NCI-H2107 (cell line): ENCODE measurements around the gene TTLL8.

Source experiments
- DNase-seq: peaks from one replicate; lab custom pipeline; 2025; lab: John Stamatoyannopoulos, UW

TTLL8 gene

DNA sequence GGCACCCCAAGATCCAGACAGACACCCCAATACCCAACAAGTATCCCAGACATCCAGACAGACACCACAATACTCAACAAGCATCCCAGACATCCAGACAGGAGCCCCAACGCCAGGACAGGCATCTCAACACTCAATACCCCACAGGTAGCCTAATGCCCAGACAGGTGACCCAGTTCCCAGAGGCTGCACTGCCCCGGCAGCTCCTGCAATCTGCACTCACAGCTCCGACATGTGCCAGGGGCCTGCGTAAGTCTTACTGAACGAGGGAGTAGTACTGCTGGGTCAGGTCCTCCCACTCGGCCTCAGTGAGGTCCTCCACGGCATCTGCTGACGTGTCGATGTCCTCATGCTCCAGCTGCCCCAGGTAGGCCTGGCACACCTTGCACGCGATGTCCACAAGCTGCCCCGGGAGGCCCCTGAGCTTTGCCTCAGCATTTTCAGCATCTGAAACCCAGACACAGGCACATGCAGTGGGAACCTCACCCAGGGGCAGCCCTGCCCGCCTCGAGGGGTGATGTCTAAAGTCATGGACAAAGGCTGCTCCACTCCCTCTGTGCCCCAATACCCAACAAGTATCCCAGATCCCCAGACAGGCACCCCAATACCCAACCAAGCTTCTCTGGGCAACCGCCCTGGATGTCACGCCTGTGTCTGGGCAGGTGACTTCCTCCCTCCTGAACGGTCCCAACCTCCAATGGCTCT lies 16.6 kb downstream of the TTLL8 start:
- no peak for DNase-seq

DNA sequence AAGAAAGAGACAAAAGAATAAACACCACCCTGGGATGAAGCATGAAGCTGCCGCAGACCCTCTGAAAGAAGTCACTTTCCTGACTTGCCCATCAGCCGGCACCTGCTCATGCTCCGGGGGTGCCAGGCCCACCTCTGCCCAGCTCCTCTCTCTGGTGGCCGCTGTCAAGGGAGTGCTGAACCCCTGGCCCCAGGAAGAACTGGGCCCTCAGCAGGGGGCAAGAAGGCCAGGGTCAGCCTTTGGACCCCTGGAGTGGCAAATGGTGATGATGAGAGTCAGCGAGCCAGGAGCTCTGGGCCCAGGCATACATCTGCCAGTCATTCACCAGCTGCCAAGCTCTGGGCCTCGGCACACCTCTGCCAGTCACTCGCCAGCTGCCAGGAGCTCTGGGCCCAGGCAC lies 17.4 kb downstream of the TTLL8 start:
- no peak for DNase-seq

DNA sequence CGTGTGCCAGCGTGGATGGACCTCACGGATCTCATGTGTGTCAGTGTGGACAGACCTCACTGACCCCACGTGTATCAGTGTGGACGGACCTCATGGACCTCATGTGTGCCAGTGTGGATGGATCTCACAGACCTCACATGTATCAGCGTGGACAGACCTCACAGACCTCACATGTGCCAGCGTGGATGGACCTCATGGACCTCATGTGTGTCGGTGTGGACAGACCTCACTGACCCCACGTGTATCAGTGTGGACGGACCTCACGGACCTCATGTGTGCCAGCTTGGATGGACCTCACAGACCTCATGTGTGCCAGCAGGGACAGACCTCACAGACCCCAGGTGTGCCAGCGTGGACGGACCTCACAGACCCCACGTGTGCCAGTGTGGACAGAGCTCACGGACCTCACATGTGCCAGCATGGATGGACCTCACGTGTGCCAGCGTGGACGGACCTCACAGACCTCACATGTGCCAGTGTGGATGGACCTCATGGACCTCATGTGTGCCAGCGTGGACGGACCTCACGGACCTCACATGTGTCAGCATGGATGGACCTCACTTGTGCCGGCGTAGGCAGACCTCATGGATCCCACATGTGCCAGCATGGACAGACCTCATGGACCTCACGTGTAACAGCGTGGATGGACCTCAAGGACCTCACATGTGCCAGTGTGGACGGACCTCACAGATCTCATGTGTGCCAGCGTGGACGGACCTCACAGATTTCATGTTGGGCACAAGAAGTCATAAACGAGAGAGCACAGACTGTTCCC lies 18.2 kb downstream of the TTLL8 start:
- DNase-seq = no peak

DNA sequence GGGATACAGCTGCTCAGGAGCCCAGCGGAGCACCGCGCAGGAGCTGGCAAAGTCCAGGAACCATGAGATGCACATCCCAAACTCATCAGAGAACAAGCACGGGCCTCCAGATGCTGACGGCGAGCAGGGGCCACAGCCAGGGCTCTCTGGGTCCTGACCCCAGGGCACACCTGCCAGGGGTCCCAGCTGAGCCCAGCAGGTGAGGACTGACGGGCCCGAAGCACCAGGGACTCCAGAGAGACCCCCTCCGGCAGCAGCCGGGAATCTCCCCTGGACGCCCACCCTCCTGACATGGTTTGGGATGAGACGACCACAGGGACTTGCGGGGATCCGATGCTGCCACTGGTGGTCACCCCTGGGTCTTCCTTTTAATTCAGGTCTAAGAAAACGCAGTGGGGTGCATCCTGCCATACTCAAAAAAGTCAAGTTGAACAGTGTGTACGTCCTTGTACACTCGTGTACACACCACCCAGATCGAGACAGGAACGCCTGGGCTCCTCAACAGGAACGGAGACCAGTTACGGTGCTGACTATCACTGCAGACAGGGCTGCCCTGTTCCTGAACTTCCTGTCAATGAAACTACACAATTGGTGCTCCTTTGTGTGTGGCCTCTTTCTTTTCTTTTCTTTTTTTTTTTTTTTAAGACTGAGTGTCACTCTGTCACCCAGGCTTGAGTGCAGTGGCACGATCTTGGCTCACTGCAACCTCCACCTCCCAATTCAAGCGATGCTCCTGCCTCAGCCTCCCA lies 21.9 kb downstream of the TTLL8 start:
- DNase-seq = no peak

DNA sequence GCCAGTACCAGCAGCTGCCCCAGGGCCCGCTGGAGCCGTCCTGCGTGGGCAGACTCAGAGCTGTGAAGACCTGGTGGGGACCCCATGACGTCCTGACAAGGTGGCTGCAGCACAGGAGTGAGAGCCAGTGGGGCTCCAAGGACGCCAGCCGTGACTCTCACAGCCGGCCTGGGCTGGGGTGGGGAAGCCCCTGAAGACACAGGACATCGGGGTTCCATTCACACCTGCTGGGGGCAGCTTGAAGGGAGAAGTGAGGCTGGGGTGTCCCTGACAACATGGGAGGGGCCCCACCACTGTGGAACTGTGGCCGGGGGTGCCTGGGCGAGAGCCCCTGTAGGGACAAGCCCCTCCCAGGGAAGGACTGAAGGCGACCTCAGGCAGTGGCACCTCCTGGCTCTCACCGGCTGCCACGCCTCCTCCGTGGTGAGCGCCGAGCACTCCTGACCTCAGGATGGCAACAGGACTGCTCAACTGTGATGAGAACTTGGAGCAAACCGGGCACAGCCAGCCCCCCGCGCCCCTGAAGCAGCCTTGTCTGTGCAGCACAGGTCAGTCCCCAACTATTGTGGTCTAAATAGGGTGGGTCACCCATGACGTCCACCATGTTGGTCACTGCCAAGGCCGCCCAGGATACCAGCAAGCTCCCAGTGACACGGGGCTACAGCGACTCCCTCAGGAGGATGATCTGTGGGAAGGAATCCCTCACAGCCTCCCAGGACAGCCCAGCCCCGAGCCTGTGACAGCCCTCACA lies 22.8 kb downstream of the TTLL8 start:
- DNase-seq = no peak

DNA sequence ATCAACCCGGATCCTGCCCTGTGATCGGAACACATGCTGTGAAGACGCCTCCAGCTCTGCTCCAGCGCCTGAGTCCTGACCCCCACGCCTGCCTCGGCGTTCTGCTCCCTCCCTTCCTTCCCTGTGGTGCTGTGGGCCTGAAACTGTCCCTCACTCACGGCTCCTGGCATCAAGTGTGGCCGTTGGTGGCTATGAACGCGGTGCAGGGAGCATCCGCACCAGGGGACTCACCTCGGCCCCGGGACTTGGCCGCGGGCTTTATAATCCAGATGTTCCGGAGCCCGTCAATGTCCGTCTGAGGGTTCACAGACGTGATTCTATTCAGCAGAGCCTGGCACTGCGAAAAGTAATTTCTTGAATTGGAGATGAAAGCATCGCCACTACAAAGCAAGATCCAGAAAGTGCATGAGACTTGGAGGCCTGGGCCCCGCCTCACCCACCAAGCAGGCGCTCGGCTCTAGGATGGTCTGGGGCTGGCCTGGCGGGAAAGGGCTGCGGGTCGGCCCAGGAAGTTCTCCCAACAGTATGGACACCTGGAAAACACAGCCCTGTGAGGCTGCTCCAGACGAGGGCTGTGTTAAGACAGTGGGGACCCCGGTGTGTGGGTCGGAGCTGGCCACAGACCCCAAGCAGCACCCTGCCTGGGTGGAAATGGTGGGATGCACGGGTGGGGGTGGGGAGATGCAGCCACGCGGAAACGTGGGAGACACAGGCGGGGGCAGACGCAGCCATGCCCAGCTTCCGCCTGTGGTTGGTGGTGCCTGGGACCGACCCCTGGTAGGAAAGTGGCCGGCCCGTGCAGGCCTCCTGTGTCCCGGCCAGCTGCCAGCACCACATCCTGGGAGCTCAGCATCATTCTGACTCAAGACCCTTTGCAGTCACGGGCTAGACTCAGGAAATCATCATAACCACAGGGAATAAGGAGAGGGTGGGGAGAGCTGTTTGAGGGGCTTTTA lies 23.7 kb downstream of the TTLL8 start:
- DNase-seq = no peak

DNA sequence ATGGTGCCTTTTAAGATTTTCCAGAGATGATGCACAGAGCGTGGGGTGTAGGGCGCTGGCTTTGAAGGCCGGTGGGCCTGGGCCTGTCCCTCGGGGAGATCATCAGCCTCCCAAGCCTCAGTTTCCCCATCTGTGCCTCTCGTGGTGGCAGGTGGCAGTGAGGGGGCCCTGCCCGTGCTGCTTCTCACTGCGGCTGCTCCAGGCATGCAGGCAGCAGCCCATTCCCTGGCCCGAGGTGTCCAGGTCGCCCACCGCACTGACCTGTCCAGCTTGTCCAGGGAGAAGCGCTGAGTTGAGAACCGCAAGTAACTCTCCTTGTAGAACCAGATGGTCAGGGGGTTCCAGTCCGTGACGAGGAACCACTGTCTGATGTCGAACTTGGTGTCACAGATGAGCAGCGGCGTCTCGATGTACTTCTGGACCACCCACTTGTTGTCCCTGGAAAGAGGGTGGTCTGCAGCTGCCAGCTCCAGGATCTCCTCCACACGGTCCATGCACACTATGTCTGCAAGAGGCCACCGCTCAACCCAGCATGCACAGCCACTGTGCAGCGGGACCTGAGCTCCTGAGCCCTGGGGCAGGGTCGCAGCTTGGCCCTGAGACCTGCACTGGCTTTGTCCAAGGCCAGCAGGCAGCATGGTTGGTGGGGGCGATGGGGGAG lies 25.0 kb downstream of the TTLL8 start:
- no peak for DNase-seq

DNA sequence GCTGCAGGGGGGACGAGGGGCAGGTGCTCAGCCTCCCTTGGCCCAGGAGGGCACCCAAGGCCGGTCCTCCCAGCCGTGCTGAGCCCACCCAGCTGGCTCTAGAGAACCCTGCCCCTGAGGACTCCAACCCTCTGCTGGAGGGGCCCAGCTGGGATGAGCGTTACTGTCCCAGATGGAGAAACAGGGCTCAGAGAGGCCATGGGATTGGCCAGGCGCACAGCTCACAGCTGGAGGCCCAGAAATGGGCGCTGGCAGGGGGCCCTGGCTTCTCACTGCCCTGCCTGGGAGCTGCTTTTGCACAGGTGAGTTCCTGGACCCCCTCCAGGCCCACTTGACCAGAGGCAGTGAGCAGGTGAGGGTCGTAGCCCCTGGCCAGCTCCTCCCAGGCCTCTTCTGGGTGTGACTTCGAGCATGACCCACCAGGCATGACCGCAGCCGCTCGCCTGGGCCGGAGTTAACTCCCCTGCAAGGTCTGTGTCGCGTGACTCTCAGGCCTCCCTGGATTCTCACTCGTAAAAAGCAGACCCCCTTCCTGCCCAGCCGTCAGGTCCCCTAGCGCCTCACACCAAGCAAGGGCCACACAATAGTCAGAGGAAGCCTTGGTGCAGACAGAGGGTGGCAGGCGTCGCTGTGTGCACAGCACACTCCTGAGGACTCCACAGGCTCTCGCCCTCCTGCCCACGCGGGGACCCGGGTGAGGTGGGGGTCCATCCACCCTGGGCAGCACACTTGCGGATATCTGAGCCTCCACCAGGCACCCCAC lies 25.8 kb downstream of the TTLL8 start:
- DNase-seq = no peak

DNA sequence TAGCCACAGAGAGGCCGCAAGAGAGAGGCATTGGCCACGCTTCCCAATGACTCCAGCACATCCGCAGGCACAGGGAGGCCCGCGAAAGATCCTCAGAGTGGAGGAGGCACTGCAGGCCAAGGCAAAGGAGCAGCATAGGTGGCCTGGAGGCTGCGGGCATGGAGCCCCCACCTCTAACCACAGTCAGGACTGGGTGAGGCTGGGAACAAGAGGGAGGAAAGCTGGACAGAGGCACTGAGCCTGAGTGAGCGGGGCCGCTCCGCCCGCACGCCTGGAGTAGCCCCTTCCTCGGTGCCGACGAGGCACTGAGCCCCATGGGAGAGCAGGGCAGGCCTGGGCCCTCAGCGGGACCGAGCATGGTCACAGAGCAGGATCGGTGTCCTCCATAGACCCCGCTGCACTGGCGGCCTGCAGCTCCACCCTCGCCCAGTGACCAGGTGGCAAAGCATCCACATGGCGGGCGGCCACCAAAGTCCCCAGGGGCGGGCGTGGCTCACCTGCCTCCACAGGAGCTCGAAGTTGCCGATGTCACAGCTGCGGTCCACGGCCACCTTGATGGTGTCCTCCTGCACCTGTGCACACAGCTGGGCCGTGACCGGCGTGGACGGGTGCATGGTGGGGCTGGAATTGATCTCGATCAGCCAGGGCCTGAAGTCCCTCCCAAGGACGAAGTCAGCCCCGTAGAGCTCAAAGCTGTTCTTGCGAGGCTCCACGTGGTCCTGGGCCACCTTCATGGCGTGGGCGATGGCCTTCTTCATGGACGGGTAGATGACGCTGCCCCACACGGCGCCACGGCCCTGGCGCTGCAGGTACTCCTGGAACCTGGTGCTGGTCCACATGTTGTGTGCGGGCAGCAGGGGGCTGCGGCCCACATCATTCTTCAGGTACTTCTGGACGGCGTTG lies 26.7 kb downstream of the TTLL8 start:
- DNase-seq = no peak

DNA sequence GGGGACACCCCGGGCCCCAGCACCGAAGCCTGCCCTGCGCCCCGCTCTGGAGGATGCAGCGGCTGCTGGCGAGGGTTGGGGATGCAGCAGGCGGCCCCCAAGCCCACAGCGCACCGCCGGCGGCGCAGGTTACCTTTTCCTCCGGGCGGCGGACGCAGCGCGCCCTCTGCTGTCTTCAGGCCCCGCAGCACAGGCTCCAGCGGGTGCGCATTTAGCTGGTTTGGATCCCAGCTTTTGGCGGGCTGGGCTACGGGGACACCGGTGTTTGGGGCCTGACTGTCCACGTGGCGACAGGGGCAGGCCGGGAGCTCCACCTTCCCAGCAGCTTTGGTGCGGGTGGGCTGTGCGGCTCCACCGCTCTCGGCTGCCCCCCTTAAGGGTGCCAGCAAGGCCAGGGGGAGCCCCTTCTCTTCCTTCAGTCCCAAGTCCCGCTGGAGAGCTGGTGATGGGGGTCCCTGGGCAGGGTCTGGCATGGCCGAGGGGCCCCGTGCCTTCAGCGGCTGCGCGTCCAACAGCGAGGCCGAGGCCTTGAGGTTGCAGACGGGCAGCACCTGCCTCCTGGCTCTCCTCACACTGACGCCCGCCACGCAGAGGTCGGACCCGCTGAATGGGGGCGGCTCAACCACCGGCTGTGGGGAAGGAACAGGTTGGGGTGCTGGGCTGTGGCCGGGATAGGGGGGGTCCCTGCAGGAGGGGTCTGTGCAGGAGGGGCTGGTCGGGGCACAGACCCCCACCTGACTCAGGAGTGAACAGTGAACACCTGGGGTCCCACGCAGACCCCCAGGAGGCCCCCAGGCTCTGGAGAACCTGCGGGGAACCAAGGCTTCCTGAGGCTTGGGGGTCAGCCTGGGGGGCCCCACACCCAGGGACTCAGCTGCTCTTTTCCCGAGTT lies 27.6 kb downstream of the TTLL8 start:
- peak; percentile 67 for DNase-seq

DNA sequence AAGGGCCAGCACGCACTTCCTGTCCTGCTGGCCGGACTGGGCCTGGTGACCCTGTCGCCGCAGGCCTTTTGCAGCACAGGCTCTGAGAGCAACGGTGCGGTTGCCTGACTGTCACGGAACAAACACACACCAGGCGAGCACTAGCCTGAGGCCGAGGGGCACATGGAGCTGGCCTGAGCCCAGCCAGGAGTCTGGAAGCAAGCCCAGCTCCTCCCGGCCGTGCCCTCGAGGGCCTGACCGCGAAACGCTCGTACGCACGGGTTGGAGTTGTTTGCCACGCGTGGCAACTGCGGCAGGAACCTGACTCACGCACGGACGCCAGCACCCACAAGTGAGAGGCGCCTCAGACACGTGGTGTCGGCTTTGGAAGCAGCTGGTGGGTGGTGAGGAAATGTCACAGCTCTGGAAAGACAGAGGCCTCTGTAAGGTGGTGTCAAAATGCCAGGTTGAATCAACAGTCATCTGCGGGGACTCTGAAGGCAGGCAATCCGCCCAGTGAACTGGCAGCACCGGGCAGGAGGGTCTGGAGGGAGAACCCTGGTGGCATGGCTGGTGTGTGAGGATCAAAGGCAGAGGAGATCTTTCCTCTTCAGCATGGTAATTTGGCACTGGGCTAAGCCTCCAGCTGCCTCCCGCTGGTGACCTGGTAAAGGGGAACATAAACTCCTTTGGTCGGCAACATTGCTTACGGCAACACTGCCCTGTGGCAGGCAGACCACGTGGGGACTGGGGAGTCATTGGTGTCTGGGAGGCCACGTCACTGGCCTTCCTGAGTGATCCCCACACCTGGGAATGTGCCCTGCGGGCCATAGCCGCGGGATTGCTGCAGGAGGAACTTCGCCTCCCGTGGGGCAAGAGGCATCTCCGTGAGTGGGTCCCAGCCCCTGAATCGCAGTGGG lies 30.2 kb downstream of the TTLL8 start:
- DNase-seq = no peak

DNA sequence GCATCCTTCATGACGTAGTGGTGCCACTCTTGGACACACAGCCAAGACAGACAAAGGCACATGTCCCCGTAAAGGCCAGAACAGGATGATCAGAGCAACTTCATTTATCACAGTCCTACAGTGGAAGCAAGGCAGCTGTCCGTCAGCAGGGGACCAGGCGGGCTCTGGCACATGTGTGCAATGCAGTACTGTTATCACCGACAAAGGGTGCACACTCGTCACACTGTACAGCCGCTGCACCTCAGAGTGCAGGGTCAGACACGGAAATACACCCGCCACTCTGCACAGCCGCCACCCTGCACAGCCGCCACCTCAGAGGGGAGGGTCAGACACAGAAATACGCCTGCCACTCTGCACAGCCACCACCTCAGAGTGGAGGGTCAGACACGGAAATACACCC lies 32.1 kb downstream of the TTLL8 start:
- no peak for DNase-seq

DNA sequence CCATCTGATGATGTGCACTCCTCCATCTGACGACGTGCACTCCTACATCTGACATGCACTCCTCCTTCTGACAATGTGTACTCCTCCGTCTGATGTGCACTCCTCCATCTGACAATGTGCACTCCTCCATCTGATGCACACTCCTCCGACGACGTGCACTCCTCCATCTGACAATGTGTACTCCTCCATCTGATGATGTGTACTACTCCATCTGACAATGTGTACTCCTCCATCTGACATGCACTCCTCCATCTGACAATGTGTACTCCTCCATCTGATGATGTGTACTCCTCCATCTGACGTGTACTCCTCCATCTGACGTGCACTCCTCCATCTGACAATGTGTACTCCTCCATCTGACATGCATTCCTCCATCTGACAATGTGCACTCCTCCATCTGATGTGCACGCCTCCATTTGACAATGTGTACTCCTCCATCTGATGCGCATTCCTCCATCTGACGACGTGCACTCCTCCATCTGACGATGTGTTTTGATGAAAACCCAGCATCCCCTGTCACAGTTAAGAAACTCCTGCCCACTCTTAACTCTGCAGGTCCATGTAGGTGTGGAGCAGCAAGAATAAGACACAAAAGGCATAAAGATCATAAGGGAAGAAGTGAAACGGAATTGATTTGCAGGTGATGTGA lies 35.8 kb downstream of the TTLL8 start:
- DNase-seq = no peak

DNA sequence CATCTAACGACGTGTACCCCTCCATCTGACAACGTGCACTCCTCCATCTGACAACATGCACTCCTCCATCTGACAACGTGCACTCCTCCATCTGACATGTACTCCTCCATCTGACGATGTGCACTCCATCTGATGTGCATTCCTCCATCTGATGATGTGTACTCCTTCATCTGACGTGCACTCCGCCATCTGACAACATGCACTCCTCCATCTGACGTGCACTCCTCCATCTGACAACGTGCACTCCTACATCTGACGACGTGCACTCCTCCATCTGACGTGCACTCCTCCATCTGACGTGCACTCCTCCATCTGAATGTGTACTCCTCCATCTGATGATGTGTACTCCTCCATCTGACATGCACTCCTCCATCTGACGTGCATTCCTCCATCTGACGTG lies 37.5 kb downstream of the TTLL8 start:
- no peak for DNase-seq

DNA sequence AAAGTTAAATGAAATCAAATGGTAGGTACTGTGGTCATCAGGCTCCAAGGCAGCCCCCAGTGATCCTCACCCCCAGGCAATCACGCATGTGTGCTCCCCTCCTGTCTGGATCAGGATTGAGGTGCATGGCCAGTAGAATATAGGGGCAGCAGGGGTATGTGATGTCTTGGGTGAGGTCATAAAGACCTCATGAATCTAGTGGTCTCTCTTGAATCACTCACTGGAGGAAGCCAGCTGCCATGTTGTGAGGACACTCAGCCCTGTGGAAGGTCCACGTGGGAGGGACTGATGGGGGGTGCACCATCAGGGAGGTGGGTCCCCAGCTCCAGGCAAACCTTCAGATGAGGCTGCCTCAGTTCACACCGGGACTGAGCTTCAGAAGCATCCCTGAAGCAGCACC lies 38.8 kb downstream of the TTLL8 start:
- no peak for DNase-seq

DNA sequence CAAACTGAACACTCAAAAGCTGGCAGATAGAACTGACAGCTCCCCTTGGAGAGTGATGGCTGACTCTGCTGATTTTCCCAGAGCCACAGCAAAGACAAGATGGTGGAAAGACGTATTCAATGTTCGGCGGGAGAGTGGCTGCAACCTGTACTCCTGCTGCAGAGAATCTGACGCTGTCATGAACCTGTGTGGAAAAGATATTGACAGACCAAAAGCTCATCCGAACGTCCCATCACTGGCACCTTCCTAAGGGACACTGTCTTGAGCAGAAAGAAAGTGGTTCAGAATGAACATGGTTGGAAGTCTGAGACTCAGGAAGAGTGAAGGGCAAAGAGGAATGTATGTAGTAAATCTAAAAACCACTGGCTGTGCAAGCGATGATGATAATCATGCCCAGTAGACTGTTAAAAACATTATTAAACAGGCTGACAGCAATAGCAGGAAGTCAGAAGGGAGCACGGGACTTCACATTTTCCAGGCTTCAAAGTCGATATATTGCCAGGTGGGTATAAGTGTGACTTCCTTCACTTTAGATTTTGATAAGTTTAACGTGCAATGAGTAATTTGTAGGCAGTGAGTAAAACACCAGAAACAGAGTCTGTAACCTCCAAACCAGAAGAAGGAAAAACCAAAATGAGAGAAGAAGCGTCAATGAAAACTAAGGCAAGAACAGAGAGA lies 39.4 kb downstream of the TTLL8 start:
- DNase-seq = no peak
